HUDEP-2 (cell line): ENCODE results near the gene RILPL1.
"Not testable (repeated sequence)": the region's sequence is repeated elsewhere in the genome, so short reads cannot be mapped to it uniquely, and the experiment has no call there.

Experiments used
- DNase-seq, 76 experiments: peaks; one replicate each; lab custom pipeline; 2025; ENCODE audit not compliant: unreplicated experiment in 76 of 76; lab: John Stamatoyannopoulos, UW

RILPL1 gene

DNA sequence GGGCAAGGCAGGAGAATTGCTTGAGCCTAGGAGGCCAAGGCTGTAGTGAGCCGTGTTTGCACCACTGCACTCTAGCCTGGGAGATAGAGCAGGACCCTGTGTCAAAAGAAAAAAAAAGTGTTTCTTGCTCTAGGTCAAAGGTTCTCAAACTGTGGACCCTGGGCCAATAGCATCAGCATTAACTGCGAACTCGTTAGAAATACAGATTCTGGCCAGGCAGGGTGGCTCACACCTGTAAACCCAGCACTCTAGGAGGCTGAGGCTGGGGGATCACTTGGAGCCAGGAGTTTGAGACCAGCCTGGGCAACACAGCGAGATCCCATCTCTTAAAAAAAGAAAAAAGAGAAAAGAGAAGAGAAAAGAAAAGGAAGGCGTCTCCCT is 97.9 kb downstream of the RILPL1 start:
- DNase-seq, result no peak

- DNase-seq, result no peak
Measured at GRCh38 chr12:123433615-123434014, 99.9 kb downstream of the RILPL1 start.

GRCh38 chr12:123431951-123432817 is 101.3 kb downstream of the RILPL1 start:
- peak in 8 of 76 experiments; percentile 2 to 17 (median 8) for DNase-seq

DNA sequence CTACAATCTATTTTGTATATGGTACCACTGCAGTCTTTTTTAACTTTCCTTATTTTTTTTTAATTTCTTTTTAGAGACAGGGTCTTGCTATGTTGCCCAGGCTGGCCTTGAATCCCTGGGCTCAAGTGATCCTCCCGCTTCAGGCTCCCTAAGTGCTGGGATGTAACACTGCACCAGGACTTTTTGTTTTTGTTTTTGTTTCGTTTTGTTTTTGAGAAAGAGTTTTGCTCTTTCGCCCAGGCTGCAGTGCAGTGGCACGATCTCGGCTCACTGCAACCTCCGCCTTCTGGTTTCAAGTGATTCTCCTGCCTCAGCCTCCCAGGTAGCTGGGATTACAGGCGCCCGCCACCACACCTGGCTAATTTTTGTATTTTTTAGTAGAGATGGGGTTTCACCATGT is 104.4 kb downstream of the RILPL1 start:
- not testable (repeated sequence) for DNase-seq

- DNase-seq, result no peak
Measured at GRCh38 chr12:123428591-123428990, 104.9 kb downstream of the RILPL1 start.

DNA sequence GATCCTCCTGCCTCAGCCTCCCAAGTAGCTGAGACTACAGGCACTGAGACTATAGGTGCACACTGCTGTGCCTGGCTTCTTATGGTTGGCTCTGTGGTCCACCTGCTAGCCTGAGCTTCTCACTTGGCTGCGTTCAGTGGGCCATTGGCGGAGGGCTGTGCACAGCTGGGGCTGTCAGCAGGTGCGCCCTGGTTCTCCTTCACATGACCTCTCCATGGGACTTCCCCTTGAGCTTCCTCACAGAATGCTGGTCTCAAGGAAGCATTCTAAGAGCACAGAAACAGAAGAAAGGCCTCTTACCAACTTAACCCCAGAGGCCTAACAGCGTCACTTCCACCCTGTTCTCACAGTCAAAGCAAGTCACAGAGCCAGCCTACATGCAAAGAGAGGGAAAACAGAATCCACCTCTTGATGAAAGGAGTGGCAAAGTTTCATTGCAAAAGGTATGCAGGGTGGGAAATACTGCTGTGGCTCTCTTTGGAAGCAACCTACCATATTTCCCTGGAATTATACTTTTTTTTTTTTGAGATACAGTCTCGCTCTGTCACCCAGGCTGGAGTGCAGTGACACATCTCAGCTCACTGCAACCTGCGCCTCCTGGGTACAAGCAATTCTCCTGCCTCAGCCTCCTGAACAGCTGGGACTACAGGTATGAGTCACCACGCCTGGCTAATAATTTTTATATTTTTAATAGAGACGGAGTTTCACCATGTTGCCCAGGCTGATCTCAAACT is 106.3 kb downstream of the RILPL1 start:
- DNase-seq, result no peak

- DNase-seq, result no peak
Measured at GRCh38 chr12:123421314-123421713, 112.2 kb downstream of the RILPL1 start.
